Keratinocyte (primary cell): Measurements from ENCODE around the gene PCA3. TPM values are rescaled to one million over a fixed set of nuclear protein-coding genes. Genes with fewer than 3 reads are reported as not detected.

Source experiments
- DNase-seq: peaks from one replicate; pipeline ENCODE4 v3.0.0-alpha.2; 2011; ENCODE audit warnings: low read depth, missing footprints, low spot score
- FAIRE-seq: peaks from 2 replicates; lab custom pipeline; 2011; peaks lifted over from hg19 to GRCh38; lab: Jason Lieb, UNC
- H2AFZ ChIP-seq: 2 replicates; pipeline ENCODE4 v1.6.0; 2012; ENCODE audit warnings: low read length, control low read depth, inconsistent platforms; ENCODE audit not compliant: control insufficient read depth
- H3K27ac ChIP-seq: 2 replicates; pipeline ENCODE4 v1.5.1; 2011; ENCODE audit warnings: low read length; ENCODE audit not compliant: control insufficient read depth, insufficient read depth
- H3K27me3 ChIP-seq: 3 replicates; pipeline ENCODE4 v1.6.0; 2011; ENCODE audit warnings: low read length; ENCODE audit not compliant: control insufficient read depth, insufficient read depth; ENCODE audit errors: extremely low read depth
- H3K36me3 ChIP-seq, 2 experiments: 2 replicates in 1 of 2; 3 replicates in 1 of 2; pipeline ENCODE4 v1.5.1; 2011; ENCODE audit warnings: low read length in 2 of 2, mild to moderate bottlenecking in 1 of 2; ENCODE audit not compliant: control insufficient read depth in 2 of 2, insufficient read depth in 2 of 2; ENCODE audit errors: extremely low read depth in 1 of 2
- H3K4me1 ChIP-seq: 3 replicates; pipeline ENCODE4 v1.5.1; 2011; ENCODE audit warnings: low read length; ENCODE audit not compliant: control insufficient read depth, insufficient read depth; ENCODE audit errors: extremely low read depth
- H3K4me2 ChIP-seq: 3 replicates; pipeline ENCODE4 v1.6.0; 2011; ENCODE audit warnings: low read depth, low read length; ENCODE audit not compliant: control insufficient read depth, insufficient read depth; ENCODE audit errors: extremely low read depth
- H3K4me3 ChIP-seq, 3 experiments: fragments of 200-600 bp in 1 of 3; sonication (generic) in 1 of 3; 2 replicates in 2 of 3; 3 replicates in 1 of 3; pipeline ENCODE4 v1.5.1; 2011 to 2016; ENCODE audit warnings: low read length in 3 of 3, mild to moderate bottlenecking in 3 of 3, control low read depth in 2 of 3, inconsistent platforms in 1 of 3, low read depth in 1 of 3, mixed read lengths in 1 of 3, mixed run types in 1 of 3, moderate library complexity in 1 of 3; ENCODE audit not compliant: control insufficient read depth in 2 of 3, insufficient read depth in 2 of 3; ENCODE audit errors: extremely low read depth in 1 of 3
- H3K79me2 ChIP-seq: 2 replicates; pipeline ENCODE4 v1.6.0; 2012; ENCODE audit warnings: low read length; ENCODE audit not compliant: control insufficient read depth, insufficient read depth
- H3K9ac ChIP-seq: 3 replicates; pipeline ENCODE4 v1.6.0; 2011; ENCODE audit warnings: low read length; ENCODE audit not compliant: control insufficient read depth, insufficient read depth; ENCODE audit errors: extremely low read depth
- H3K9me1 ChIP-seq: 3 replicates; pipeline ENCODE4 v1.6.0; 2011; ENCODE audit warnings: low read length; ENCODE audit not compliant: control insufficient read depth, insufficient read depth; ENCODE audit errors: extremely low read depth
- H3K9me3 ChIP-seq: 2 replicates; pipeline ENCODE4 v1.5.1; 2012; ENCODE audit warnings: low read depth, low read length; ENCODE audit not compliant: control insufficient read depth
- H4K20me1 ChIP-seq: 3 replicates; pipeline ENCODE4 v1.6.0; 2011; ENCODE audit warnings: low read length; ENCODE audit not compliant: control insufficient read depth, insufficient read depth; ENCODE audit errors: extremely low read depth
- EZH2 ChIP-seq: IDR thresholded peaks from one replicate; pipeline ENCODE4 v1.6.1; 2012; ENCODE audit warnings: inconsistent platforms, mild to moderate bottlenecking, low read length, moderate library complexity
- dilution Hi-C: fragments of 300-500 bp; cut with MboI; formaldehyde crosslinking; loops from one replicate; pipeline ENCODE4 v1.7.0; 2020; ENCODE audit warnings: low sequenced_read_pairs; ENCODE audit not compliant: extremely low pct_ligation_motif_present
- polyA plus RNA-seq, 5 experiments: library from polyadenylated mRNA; depleted of rRNA in 3 of 5; stranded (reverse) in 3 of 5; stranded (forward) in 1 of 5; unstranded in 1 of 5; fragments of >200 nt; gene quantifications; 1 replicate in 1 of 5; 2 replicates in 3 of 5; 3 replicates in 1 of 5; pipeline versions ENCODE4 v1.2.1 to v1.2.3, GENCODE V29; 2011 to 2012; ENCODE audit warnings: missing spikeins in 2 of 5, low read depth in 1 of 5, low replicate concordance in 1 of 5
- TF ChIP-seq, protein P1 (sequence below), 3 experiments: IDR thresholded peaks in 1 of 3; conservative IDR thresholded peaks in 1 of 3; optimal IDR thresholded peaks in 1 of 3; 2 replicates in 2 of 3; 3 replicates in 1 of 3; pipeline versions ENCODE3 to v1.5.1; 2011; ENCODE audit warnings: low read length in 3 of 3, mild to moderate bottlenecking in 3 of 3, moderate library complexity in 2 of 3, control low read depth in 1 of 3, inconsistent platforms in 1 of 3; ENCODE audit not compliant: insufficient read depth in 2 of 3; ENCODE audit errors: extremely low read depth in 1 of 3

PCA3 gene
- polyA plus RNA-seq, 1 donor (not counting 4 experiments of a cell fraction or from before 2014, with no cell fraction given): not detected

- Histone ChIP-seq H4K20me1 (no peaks in the 10 kb centered on the region), H3K9me3 (no peaks in the 10 kb centered on the region), H3K4me1 (no peaks in the 10 kb centered on the region), H2AFZ (no peak overlapping the region), H3K27me3 (no peaks in the 10 kb centered on the region), H3K79me2 (no peaks in the 10 kb centered on the region), H3K4me3 (no peak overlapping the region), H3K36me3 (no peaks in the 10 kb centered on the region), H3K4me2 (no peak overlapping the region), H3K9me1 (no peaks in the 10 kb centered on the region), H3K27ac (no peak overlapping the region), H3K9ac (no peak overlapping the region)
- TF ChIP-seq, protein P1, sequence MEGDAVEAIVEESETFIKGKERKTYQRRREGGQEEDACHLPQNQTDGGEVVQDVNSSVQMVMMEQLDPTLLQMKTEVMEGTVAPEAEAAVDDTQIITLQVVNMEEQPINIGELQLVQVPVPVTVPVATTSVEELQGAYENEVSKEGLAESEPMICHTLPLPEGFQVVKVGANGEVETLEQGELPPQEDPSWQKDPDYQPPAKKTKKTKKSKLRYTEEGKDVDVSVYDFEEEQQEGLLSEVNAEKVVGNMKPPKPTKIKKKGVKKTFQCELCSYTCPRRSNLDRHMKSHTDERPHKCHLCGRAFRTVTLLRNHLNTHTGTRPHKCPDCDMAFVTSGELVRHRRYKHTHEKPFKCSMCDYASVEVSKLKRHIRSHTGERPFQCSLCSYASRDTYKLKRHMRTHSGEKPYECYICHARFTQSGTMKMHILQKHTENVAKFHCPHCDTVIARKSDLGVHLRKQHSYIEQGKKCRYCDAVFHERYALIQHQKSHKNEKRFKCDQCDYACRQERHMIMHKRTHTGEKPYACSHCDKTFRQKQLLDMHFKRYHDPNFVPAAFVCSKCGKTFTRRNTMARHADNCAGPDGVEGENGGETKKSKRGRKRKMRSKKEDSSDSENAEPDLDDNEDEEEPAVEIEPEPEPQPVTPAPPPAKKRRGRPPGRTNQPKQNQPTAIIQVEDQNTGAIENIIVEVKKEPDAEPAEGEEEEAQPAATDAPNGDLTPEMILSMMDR (optimal IDR thresholded peaks at IDR 0.05 in 1 of 3, IDR thresholded peaks at IDR 0.05 in 1 of 3, conservative IDR thresholded peaks at IDR 0.05 in 1 of 3; ENCODE audit: extremely low read depth in 1 of 3, insufficient read depth in 2 of 3, low read length in 3 of 3): no peak
- TF ChIP-seq EZH2: no peak
- DNase-seq (no peak), FAIRE-seq (no peak)
- dilution Hi-C loops: no loop called here
Measured at GRCh38 chr9:76725011-76725546, 39.2 kb upstream of the PCA3 start.

GRCh38 chr9:76725885-76726284, 38.4 kb upstream of the PCA3 start:
- Histone ChIP-seq H4K20me1 (no peaks in the 10 kb centered on the region), H3K27ac (no peak overlapping the region), H3K9me1 (no peaks in the 10 kb centered on the region), H3K9ac (no peak overlapping the region), H3K9me3 (no peaks in the 10 kb centered on the region), H2AFZ (no peak overlapping the region), H3K79me2 (no peaks in the 10 kb centered on the region), H3K27me3 (no peaks in the 10 kb centered on the region), H3K36me3 (no peaks in the 10 kb centered on the region), H3K4me1 (no peaks in the 10 kb centered on the region), H3K4me3 (no peak overlapping the region), H3K4me2 (no peak overlapping the region)
- no peak for FAIRE-seq
- dilution Hi-C loops: no loop called here
- TF ChIP-seq, protein P1 (optimal IDR thresholded peaks at IDR 0.05 in 1 of 3, IDR thresholded peaks at IDR 0.05 in 1 of 3, conservative IDR thresholded peaks at IDR 0.05 in 1 of 3; ENCODE audit: extremely low read depth in 1 of 3, insufficient read depth in 2 of 3, low read length in 3 of 3): no peak
- TF ChIP-seq EZH2: no peak
- no peak for DNase-seq
